HEK293 (cell line): ENCODE results near the gene TLR8.

Experiments used
- SP3 ChIP-seq: fragments of 450-650 bp; formaldehyde crosslinking; IDR thresholded peaks from 2 replicates; pipeline ENCODE4 v1.5.1; 2016; ENCODE audit warnings: missing biosample characterization, missing genetic modification characterization
- TCF7L2 ChIP-seq: IDR thresholded peaks from 2 replicates; pipeline ENCODE4 v1.6.1; 2011; ENCODE audit warnings: low read depth, mild to moderate bottlenecking, inconsistent platforms, low read length, moderate library complexity, borderline replicate concordance
- ZBTB17 ChIP-seq: fragments of 450-650 bp; formaldehyde crosslinking; IDR thresholded peaks from 2 replicates; pipeline ENCODE4 v1.5.1; 2016; ENCODE audit warnings: missing biosample characterization, missing genetic modification characterization
- ZFHX2 ChIP-seq: fragments of 450-650 bp; formaldehyde crosslinking; conservative IDR thresholded peaks from 2 replicates; pipeline ENCODE4 v1.5.1; 2016; ENCODE audit warnings: missing biosample characterization, missing genetic modification characterization
- ZNF223 ChIP-seq: fragments of 450-650 bp; formaldehyde crosslinking; IDR thresholded peaks from 2 replicates; pipeline ENCODE4 v1.5.1; 2016; ENCODE audit warnings: missing biosample characterization, missing genetic modification characterization
- ZNF274 ChIP-seq, 2 experiments: fragments of 200-500 bp in 1 of 2; fragments of 450-650 bp in 1 of 2; sonication (Bioruptor generic) in 1 of 2; formaldehyde crosslinking in 1 of 2; IDR thresholded peaks; 2 replicates each; pipeline versions ENCODE4 v1.5.1 to v1.6.1; 2014 to 2016; ENCODE audit warnings: borderline replicate concordance in 1 of 2, inconsistent platforms in 1 of 2, low read length in 1 of 2, missing biosample characterization in 1 of 2, missing genetic modification characterization in 1 of 2
- ZNF585B ChIP-seq: fragments of 450-650 bp; formaldehyde crosslinking; IDR thresholded peaks from 2 replicates; pipeline ENCODE4 v1.5.1; 2016; ENCODE audit warnings: missing biosample characterization, missing genetic modification characterization
- ZNF621 ChIP-seq: fragments of 450-650 bp; formaldehyde crosslinking; IDR thresholded peaks from 2 replicates; pipeline ENCODE4 v1.5.1; 2017; ENCODE audit warnings: missing biosample characterization, missing genetic modification characterization
- ZNF747 ChIP-seq: fragments of 450-650 bp; formaldehyde crosslinking; IDR thresholded peaks from 2 replicates; pipeline ENCODE4 v1.5.1; 2016; ENCODE audit warnings: missing biosample characterization, missing genetic modification characterization
- TF ChIP-seq, protein P1 (sequence below): fragments of 450-650 bp; formaldehyde crosslinking; IDR thresholded peaks from 2 replicates; pipeline ENCODE4 v1.5.1; 2016; ENCODE audit warnings: missing biosample characterization, missing genetic modification characterization
- TF ChIP-seq, protein P2 (sequence below): fragments of 450-650 bp; formaldehyde crosslinking; IDR thresholded peaks from 2 replicates; pipeline ENCODE4 v1.5.1; 2016; ENCODE audit warnings: missing biosample characterization, missing genetic modification characterization
- TF ChIP-seq, protein P3 (sequence below): sonication (generic); formaldehyde crosslinking; IDR thresholded peaks from 2 replicates; pipeline ENCODE4 v1.8.1; 2022; ENCODE audit warnings: mild to moderate bottlenecking, moderate library complexity, missing genetic modification reagents

DNA sequence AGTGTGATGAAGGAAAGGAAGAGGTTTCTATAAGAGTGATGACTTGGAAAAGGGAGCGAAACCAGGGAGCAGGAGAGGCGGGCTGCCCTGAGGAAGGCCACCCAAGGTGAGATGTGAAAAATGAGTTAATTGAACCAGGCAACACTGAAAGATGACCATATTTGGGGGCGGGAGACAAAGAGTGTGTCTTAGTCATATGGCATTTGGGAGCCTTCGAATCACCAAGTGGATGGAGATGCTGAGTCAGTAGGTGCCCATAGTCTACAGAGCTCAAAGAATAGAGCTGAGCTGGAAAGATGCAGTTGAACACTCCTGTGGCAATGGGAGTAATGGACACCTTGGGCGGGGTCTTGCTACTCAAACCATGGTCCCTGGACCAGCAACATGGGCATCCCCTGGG lies 8.3 kb upstream of the TLR8 start:
- no peak for TF ChIP-seq SP3
- TF ChIP-seq, protein P1, sequence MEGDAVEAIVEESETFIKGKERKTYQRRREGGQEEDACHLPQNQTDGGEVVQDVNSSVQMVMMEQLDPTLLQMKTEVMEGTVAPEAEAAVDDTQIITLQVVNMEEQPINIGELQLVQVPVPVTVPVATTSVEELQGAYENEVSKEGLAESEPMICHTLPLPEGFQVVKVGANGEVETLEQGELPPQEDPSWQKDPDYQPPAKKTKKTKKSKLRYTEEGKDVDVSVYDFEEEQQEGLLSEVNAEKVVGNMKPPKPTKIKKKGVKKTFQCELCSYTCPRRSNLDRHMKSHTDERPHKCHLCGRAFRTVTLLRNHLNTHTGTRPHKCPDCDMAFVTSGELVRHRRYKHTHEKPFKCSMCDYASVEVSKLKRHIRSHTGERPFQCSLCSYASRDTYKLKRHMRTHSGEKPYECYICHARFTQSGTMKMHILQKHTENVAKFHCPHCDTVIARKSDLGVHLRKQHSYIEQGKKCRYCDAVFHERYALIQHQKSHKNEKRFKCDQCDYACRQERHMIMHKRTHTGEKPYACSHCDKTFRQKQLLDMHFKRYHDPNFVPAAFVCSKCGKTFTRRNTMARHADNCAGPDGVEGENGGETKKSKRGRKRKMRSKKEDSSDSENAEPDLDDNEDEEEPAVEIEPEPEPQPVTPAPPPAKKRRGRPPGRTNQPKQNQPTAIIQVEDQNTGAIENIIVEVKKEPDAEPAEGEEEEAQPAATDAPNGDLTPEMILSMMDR (tag by site-specific recombination), result no peak
- TF ChIP-seq ZNF747, result no peak
- TF ChIP-seq, protein P2, sequence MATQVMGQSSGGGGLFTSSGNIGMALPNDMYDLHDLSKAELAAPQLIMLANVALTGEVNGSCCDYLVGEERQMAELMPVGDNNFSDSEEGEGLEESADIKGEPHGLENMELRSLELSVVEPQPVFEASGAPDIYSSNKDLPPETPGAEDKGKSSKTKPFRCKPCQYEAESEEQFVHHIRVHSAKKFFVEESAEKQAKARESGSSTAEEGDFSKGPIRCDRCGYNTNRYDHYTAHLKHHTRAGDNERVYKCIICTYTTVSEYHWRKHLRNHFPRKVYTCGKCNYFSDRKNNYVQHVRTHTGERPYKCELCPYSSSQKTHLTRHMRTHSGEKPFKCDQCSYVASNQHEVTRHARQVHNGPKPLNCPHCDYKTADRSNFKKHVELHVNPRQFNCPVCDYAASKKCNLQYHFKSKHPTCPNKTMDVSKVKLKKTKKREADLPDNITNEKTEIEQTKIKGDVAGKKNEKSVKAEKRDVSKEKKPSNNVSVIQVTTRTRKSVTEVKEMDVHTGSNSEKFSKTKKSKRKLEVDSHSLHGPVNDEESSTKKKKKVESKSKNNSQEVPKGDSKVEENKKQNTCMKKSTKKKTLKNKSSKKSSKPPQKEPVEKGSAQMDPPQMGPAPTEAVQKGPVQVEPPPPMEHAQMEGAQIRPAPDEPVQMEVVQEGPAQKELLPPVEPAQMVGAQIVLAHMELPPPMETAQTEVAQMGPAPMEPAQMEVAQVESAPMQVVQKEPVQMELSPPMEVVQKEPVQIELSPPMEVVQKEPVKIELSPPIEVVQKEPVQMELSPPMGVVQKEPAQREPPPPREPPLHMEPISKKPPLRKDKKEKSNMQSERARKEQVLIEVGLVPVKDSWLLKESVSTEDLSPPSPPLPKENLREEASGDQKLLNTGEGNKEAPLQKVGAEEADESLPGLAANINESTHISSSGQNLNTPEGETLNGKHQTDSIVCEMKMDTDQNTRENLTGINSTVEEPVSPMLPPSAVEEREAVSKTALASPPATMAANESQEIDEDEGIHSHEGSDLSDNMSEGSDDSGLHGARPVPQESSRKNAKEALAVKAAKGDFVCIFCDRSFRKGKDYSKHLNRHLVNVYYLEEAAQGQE (tag by site-specific recombination), result no peak
- TF ChIP-seq, protein P3, sequence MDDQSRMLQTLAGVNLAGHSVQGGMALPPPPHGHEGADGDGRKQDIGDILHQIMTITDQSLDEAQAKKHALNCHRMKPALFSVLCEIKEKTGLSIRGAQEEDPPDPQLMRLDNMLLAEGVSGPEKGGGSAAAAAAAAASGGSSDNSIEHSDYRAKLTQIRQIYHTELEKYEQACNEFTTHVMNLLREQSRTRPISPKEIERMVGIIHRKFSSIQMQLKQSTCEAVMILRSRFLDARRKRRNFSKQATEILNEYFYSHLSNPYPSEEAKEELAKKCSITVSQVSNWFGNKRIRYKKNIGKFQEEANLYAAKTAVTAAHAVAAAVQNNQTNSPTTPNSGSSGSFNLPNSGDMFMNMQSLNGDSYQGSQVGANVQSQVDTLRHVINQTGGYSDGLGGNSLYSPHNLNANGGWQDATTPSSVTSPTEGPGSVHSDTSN (CRISPR knock-in tag), result no peak
- TF ChIP-seq ZNF585B (tag by site-specific recombination), result no peak
- no peak for TF ChIP-seq ZFHX2 (tag by site-specific recombination)
- TF ChIP-seq ZBTB17 (tag by site-specific recombination), result no peak
- no peak for TF ChIP-seq ZNF621 (tag by site-specific recombination)
- TF ChIP-seq TCF7L2, result no peak
- TF ChIP-seq ZNF223 (tag by site-specific recombination), result no peak
- TF ChIP-seq ZNF274 (IDR thresholded peaks at IDR 0.05; ENCODE audit: low read length), result no peak
- TF ChIP-seq ZNF274 (tag by site-specific recombination; IDR thresholded peaks at IDR 0.05; ENCODE audit: borderline replicate concordance), result no peak
